Measurements from ENCODE around the gene DGKI. TPM values are rescaled to one million over a fixed set of nuclear protein-coding genes. Genes with fewer than 3 reads are reported as not detected.
"Not testable (repeated sequence)": the region's sequence is repeated elsewhere in the genome, so short reads cannot be mapped to it uniquely, and the experiment has no call there.

The DGKI gene
- total RNA-seq, 5 donors from 2014 or later (not counting 1 experiment from before 2014, with no cell fraction given), result not detected

DNA sequence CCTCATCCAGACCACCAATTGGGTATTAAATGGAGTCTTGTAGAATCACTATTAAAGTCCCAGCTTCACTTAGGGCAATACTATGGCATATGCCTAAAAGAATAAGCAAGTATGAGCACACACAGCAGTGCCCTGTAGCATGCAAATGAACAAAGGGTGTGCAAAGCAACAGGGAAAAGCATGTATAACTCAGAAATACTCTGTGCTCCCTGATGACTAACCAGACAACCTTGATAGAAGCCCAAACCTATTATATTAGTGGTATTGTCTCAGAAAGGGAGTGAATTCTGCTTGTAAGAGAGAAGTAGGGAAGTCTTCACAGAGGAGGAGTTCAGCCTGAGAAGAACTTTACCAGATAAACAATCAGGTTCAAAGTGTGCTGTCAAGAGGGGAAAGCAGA lies 131.2 kb downstream of the DGKI start:
- no peaks in the 10 kb centered on the region for H3K4me1 ChIP-seq (ENCODE audit: control insufficient read depth in 1 of 2, extremely low read depth in 1 of 2, insufficient read depth in 2 of 2, low read length in 2 of 2)
- Mint-ChIP-seq H3K4me1 (no peaks in the 10 kb centered on the region), H3K4me3 (no peak overlapping the region), H3K36me3 (no peaks in the 10 kb centered on the region), H3K9me3 (no peaks in the 10 kb centered on the region), H3K27ac (no peak overlapping the region), H3K27me3 (peaks cover 0 to 16% of the 10 kb centered on the region in 2 donors)
- POLR2A ChIA-PET, result no interaction called here
- no peaks in the 10 kb centered on the region for H3K9me3 ChIP-seq
- H3K36me3 ChIP-seq (ENCODE audit: control insufficient read depth in 2 of 2, extremely low read depth in 1 of 2, insufficient read depth in 1 of 2, low read length in 1 of 2), result no peaks in the 10 kb centered on the region
- ATAC-seq (replicated peaks in 1 of 4) (no peak), DNase-seq (no peak)
- no peak overlapping the region for H3K4me3 ChIP-seq (ENCODE audit: control insufficient read depth in 1 of 2, extremely low read depth in 1 of 2, low read length in 1 of 2)
- no peak overlapping the region for H3K27ac ChIP-seq (ENCODE audit: low read length)
- CTCF ChIA-PET, result no interaction called here
- no peaks in the 10 kb centered on the region for H3K27me3 ChIP-seq (replicated peaks in 1 of 2; ENCODE audit: control insufficient read depth in 2 of 2, extremely low read depth in 1 of 2, insufficient read depth in 2 of 2, low read length in 1 of 2)

DNA sequence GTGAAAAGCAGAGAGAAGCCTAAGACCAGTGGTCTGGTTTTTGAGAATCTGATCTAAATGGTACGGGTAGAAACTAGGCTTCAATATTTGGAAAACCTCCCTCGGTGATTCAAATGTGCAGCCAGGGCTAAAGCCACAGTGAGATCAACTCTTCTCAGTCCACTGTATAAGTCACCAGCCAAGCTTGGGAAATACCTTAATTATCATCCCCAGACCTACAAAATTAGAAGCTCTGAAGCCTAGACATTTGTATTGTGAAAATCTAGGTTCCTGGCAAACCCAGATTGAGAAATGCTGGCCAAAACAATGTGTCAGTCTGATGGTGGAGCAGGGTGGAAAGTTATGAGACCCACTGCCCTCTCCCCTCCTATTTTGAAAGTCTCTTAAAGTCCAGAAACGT lies 131.7 kb downstream of the DGKI start:
- POLR2A ChIA-PET, result no interaction called here
- Mint-ChIP-seq H3K27ac (no peak overlapping the region), H3K4me3 (no peak overlapping the region), H3K27me3 (peaks cover 0 to 16% of the 10 kb centered on the region in 2 donors), H3K36me3 (no peaks in the 10 kb centered on the region), H3K4me1 (no peaks in the 10 kb centered on the region), H3K9me3 (no peaks in the 10 kb centered on the region)
- 80% methylated on average over 2 of the region's 3 CpGs for WGBS (ENCODE audit: insufficient coverage)
- Histone ChIP-seq H3K27ac (ENCODE audit: low read length) (no peak overlapping the region), H3K4me3 (ENCODE audit: control insufficient read depth in 1 of 2, extremely low read depth in 1 of 2, low read length in 1 of 2) (no peak overlapping the region), H3K4me1 (ENCODE audit: control insufficient read depth in 1 of 2, extremely low read depth in 1 of 2, insufficient read depth in 2 of 2, low read length in 2 of 2) (no peaks in the 10 kb centered on the region), H3K27me3 (replicated peaks in 1 of 2; ENCODE audit: control insufficient read depth in 2 of 2, extremely low read depth in 1 of 2, insufficient read depth in 2 of 2, low read length in 1 of 2) (no peaks in the 10 kb centered on the region), H3K36me3 (ENCODE audit: control insufficient read depth in 2 of 2, extremely low read depth in 1 of 2, insufficient read depth in 1 of 2, low read length in 1 of 2) (no peaks in the 10 kb centered on the region), H3K9me3 (no peaks in the 10 kb centered on the region)
- ATAC-seq (replicated peaks in 1 of 4), result no peak
- DNase-seq, result no peak
- CTCF ChIA-PET, result no interaction called here

DNA sequence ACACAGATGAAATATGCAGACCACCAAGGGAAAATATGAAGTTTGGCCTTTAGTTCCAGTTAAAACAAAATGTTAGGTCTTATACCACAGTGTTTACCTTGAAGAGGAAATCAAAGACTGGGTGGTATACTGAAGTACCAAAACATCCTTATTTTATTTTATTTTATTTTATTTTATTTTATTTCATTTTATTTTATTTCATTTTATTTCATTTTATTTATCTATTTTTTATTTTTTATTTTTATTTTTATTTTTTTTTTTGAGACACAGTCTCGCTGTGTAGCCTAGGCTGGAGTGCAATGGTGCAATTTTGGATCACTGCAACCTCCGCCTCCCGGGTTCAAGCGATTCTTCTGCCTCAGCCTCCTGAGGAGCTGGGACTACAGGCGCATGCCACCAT lies 140.4 kb downstream of the DGKI start:
- WGBS (ENCODE audit: insufficient coverage), result 96% methylated on average over 5 of the region's 5 CpGs
- H3K4me1 ChIP-seq (ENCODE audit: control insufficient read depth in 1 of 2, extremely low read depth in 1 of 2, insufficient read depth in 2 of 2, low read length in 2 of 2); POLR2A ChIA-PET; H3K9me3 ChIP-seq; H3K27ac ChIP-seq (ENCODE audit: low read length); H3K4me1 Mint-ChIP-seq; DNase-seq; H3K4me3 ChIP-seq (ENCODE audit: control insufficient read depth in 1 of 2, extremely low read depth in 1 of 2, low read length in 1 of 2); ATAC-seq (replicated peaks in 1 of 4); H3K36me3 Mint-ChIP-seq; H3K4me3 Mint-ChIP-seq; CTCF ChIA-PET; H3K27me3 Mint-ChIP-seq; H3K27ac Mint-ChIP-seq; H3K27me3 ChIP-seq (replicated peaks in 1 of 2; ENCODE audit: control insufficient read depth in 2 of 2, extremely low read depth in 1 of 2, insufficient read depth in 2 of 2, low read length in 1 of 2); H3K36me3 ChIP-seq (ENCODE audit: control insufficient read depth in 2 of 2, extremely low read depth in 1 of 2, insufficient read depth in 1 of 2, low read length in 1 of 2): not testable (repeated sequence)
- H3K9me3 Mint-ChIP-seq, result peaks cover 13 to 29% (median 24%) of the 10 kb centered on the region in 3 donors

DNA sequence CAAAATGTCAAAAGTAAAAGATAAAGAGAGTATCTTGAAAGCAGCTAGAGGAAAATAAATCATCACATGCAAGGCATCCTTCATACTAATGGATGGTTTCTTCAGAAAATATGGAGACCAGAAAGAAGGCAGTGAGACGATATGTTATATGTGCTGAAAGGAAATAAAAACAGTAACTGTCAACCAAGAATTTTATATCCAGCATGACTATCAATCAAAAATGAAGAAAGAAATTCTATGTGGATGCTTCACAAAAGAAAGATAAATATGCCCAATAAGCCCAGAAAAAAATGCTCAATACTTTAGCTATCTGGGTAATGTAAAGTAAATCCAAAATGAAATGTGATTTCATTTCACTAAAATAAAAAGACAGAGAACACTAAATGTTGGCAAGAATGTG lies 142.1 kb downstream of the DGKI start:
- Histone ChIP-seq H3K27me3 (replicated peaks in 1 of 2; ENCODE audit: control insufficient read depth in 2 of 2, extremely low read depth in 1 of 2, insufficient read depth in 2 of 2, low read length in 1 of 2) (peaks cover 0 to 3% of the 10 kb centered on the region in 2 experiments), H3K27ac (ENCODE audit: low read length) (no peak overlapping the region), H3K4me3 (ENCODE audit: control insufficient read depth in 1 of 2, extremely low read depth in 1 of 2, low read length in 1 of 2) (no peak overlapping the region), H3K4me1 (ENCODE audit: control insufficient read depth in 1 of 2, extremely low read depth in 1 of 2, insufficient read depth in 2 of 2, low read length in 2 of 2) (no peaks in the 10 kb centered on the region), H3K36me3 (ENCODE audit: control insufficient read depth in 2 of 2, extremely low read depth in 1 of 2, insufficient read depth in 1 of 2, low read length in 1 of 2) (no peaks in the 10 kb centered on the region), H3K9me3 (no peaks in the 10 kb centered on the region)
- no peak overlapping the region for H3K27ac Mint-ChIP-seq
- H3K9me3 Mint-ChIP-seq, result peaks cover 13 to 29% (median 24%) of the 10 kb centered on the region in 3 donors
- WGBS (ENCODE audit: insufficient coverage), result no CpG with 5 or more reads among the region's 1 CpG
- H3K4me3 Mint-ChIP-seq, result no peak overlapping the region
- no peak for ATAC-seq (replicated peaks in 1 of 4)
- no peaks in the 10 kb centered on the region for H3K4me1 Mint-ChIP-seq
- H3K27me3 Mint-ChIP-seq, result peaks cover 0 to 1% of the 10 kb centered on the region in 2 donors
- H3K36me3 Mint-ChIP-seq, result no peaks in the 10 kb centered on the region
- CTCF ChIA-PET, result no interaction called here
- no peak for DNase-seq
- POLR2A ChIA-PET, result no interaction called here

DNA sequence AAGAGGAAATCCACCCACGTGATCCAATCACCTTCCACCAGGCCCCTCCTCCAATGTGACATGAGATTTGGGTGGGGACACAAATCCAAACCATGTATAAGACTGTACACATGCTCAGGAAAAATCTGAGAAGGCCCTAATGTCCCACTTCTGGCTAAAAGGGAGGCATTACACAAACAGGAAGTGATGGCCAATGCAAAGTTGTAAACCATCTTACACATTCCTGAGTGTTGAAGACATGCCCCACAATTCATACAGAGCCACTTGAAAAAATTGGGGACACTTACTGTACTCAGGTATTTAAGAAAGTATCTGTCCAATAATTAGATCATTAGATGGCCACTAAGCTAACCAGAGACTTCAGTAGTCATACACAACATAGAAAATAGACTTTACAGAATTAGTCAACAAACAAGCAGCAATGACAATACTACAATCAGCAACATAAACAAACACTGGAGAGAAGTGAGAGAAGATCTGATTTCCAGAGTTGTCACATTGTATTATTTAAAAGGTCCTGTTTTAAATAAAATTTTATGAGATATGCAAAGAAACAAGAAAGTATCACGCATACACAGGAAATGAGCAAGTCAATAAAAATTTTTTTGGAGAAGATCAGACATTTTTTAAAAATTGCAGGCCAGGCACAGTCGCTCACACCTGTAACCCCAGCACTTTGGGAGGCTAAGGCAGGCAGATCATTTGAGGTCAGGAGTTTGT lies 143.3 kb downstream of the DGKI start:
- H3K27ac Mint-ChIP-seq, result no peak overlapping the region
- Histone ChIP-seq H3K27me3 (replicated peaks in 1 of 2; ENCODE audit: control insufficient read depth in 2 of 2, extremely low read depth in 1 of 2, insufficient read depth in 2 of 2, low read length in 1 of 2) (peaks cover 0 to 4% of the 10 kb centered on the region in 2 experiments), H3K27ac (ENCODE audit: low read length) (no peak overlapping the region), H3K9me3 (no peaks in the 10 kb centered on the region), H3K36me3 (ENCODE audit: control insufficient read depth in 2 of 2, extremely low read depth in 1 of 2, insufficient read depth in 1 of 2, low read length in 1 of 2) (no peaks in the 10 kb centered on the region), H3K4me3 (ENCODE audit: control insufficient read depth in 1 of 2, extremely low read depth in 1 of 2, low read length in 1 of 2) (no peak overlapping the region), H3K4me1 (ENCODE audit: control insufficient read depth in 1 of 2, extremely low read depth in 1 of 2, insufficient read depth in 2 of 2, low read length in 2 of 2) (no peaks in the 10 kb centered on the region)
- ATAC-seq (replicated peaks in 1 of 4), result no peak
- no peak for DNase-seq
- H3K4me1 Mint-ChIP-seq, result no peaks in the 10 kb centered on the region
- H3K9me3 Mint-ChIP-seq, result peaks cover 13 to 29% (median 24%) of the 10 kb centered on the region in 3 donors
- no peaks in the 10 kb centered on the region for H3K36me3 Mint-ChIP-seq
- ChIA-PET POLR2A (no interaction called here), CTCF (interaction anchor here in 1 of 2 donors (0.5 kb wide), 1 partner anchor 200 kb away, joined by 4 read pairs; no protein-coding TSS in a partner anchor)
- H3K27me3 Mint-ChIP-seq, result peaks cover 0 to 4% of the 10 kb centered on the region in 2 donors
- WGBS (ENCODE audit: insufficient coverage), result 100% methylated on average over 1 of the region's 3 CpGs
- no peak overlapping the region for H3K4me3 Mint-ChIP-seq

DNA sequence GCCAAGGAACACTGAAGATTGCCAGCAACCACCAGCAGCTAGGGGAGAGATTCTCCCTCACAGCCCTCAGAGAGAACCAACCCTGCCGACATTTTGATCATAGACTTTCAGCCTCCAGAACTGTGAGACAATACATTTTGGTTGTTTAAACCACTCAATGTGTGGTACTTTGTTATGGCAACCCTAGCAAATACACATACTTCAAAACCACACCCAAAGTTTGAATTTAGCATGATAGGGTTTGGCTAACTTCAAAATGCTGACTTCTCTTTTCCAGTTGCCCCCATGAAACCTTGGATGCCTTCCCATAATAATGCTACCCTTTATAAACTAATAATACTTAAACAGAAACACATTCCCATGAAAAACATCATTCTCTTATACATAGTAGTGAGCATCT lies 149.8 kb downstream of the DGKI start:
- WGBS (ENCODE audit: insufficient coverage), result no CpG with 5 or more reads among the region's 1 CpG
- Histone ChIP-seq H3K4me1 (ENCODE audit: control insufficient read depth in 1 of 2, extremely low read depth in 1 of 2, insufficient read depth in 2 of 2, low read length in 2 of 2) (no peaks in the 10 kb centered on the region), H3K9me3 (no peaks in the 10 kb centered on the region), H3K27ac (ENCODE audit: low read length) (no peak overlapping the region), H3K27me3 (replicated peaks in 1 of 2; ENCODE audit: control insufficient read depth in 2 of 2, extremely low read depth in 1 of 2, insufficient read depth in 2 of 2, low read length in 1 of 2) (peaks cover 0 to 2% of the 10 kb centered on the region in 2 experiments), H3K36me3 (ENCODE audit: control insufficient read depth in 2 of 2, extremely low read depth in 1 of 2, insufficient read depth in 1 of 2, low read length in 1 of 2) (no peaks in the 10 kb centered on the region), H3K4me3 (ENCODE audit: control insufficient read depth in 1 of 2, extremely low read depth in 1 of 2, low read length in 1 of 2) (no peak overlapping the region)
- DNase-seq (no peak), ATAC-seq (replicated peaks in 1 of 4) (no peak)
- Mint-ChIP-seq H3K36me3 (no peaks in the 10 kb centered on the region), H3K27ac (no peak overlapping the region), H3K9me3 (peaks cover 0 to 3% (median 0%) of the 10 kb centered on the region in 3 donors), H3K4me3 (no peak overlapping the region), H3K4me1 (no peaks in the 10 kb centered on the region), H3K27me3 (peaks cover 7 to 9% of the 10 kb centered on the region in 2 donors)
- ChIA-PET CTCF (no interaction called here), POLR2A (no interaction called here)

DNA sequence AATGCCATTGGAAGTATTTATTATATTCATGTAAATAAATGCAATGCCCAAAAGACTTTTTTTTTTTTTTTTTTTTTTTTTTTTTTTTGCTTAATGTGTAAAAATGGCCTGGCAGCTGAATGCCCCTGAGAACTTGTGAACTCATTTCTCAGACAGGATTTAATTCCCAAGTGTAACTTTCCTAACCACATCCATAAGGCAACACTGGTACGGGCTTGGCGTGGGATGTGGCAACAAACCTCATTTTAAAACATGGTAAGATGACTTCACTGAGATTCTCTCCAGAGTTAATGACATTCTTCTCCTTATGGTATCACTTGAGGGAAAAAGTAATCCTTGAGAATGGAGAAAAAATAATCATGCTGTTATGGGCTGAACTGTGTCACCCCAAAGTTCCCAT lies 150.4 kb downstream of the DGKI start:
- POLR2A ChIA-PET, result no interaction called here
- WGBS (ENCODE audit: insufficient coverage), result no CpG with 5 or more reads among the region's 2 CpGs
- no peak overlapping the region for H3K4me3 Mint-ChIP-seq
- no peak overlapping the region for H3K27ac Mint-ChIP-seq
- Histone ChIP-seq H3K9me3 (no peaks in the 10 kb centered on the region), H3K27ac (ENCODE audit: low read length) (no peak overlapping the region), H3K4me1 (ENCODE audit: control insufficient read depth in 1 of 2, extremely low read depth in 1 of 2, insufficient read depth in 2 of 2, low read length in 2 of 2) (no peaks in the 10 kb centered on the region), H3K36me3 (ENCODE audit: control insufficient read depth in 2 of 2, extremely low read depth in 1 of 2, insufficient read depth in 1 of 2, low read length in 1 of 2) (no peaks in the 10 kb centered on the region), H3K4me3 (ENCODE audit: control insufficient read depth in 1 of 2, extremely low read depth in 1 of 2, low read length in 1 of 2) (no peak overlapping the region), H3K27me3 (replicated peaks in 1 of 2; ENCODE audit: control insufficient read depth in 2 of 2, extremely low read depth in 1 of 2, insufficient read depth in 2 of 2, low read length in 1 of 2) (peaks cover 0 to 2% of the 10 kb centered on the region in 2 experiments)
- no peaks in the 10 kb centered on the region for H3K9me3 Mint-ChIP-seq
- DNase-seq, result no peak
- H3K27me3 Mint-ChIP-seq, result peaks cover 7 to 9% of the 10 kb centered on the region in 2 donors
- CTCF ChIA-PET, result no interaction called here
- no peaks in the 10 kb centered on the region for H3K4me1 Mint-ChIP-seq
- no peaks in the 10 kb centered on the region for H3K36me3 Mint-ChIP-seq
- ATAC-seq (replicated peaks in 1 of 4), result no peak

All from T-cell (primary cell).